Testis (tissue), 5 donors: ENCODE results near the gene OTUB1. TPM values are rescaled to one million over a fixed set of nuclear protein-coding genes. Genes with fewer than 3 reads are reported as not detected.

Experiments
- DNase-seq: peaks from one replicate; pipeline ENCODE4 v3.0.0-alpha.2; 2019
- H3K27ac ChIP-seq, 2 donors: fragments of 200-600 bp; sonication (generic); one replicate each; pipeline ENCODE4 v1.5.1; 2019
- H3K27me3 ChIP-seq: fragments of 200-600 bp; sonication (generic); one replicate; pipeline ENCODE4 v1.5.1; 2019
- H3K36me3 ChIP-seq: fragments of 200-600 bp; sonication (generic); one replicate; pipeline ENCODE4 v1.5.1; 2017; ENCODE audit warnings: low read depth; ENCODE audit errors: missing control alignments
- H3K4me1 ChIP-seq: fragments of 200-600 bp; sonication (generic); one replicate; pipeline ENCODE4 v1.5.1; 2019
- H3K4me3 ChIP-seq, 2 donors: fragments of 200-600 bp; sonication (generic); one replicate each; pipeline ENCODE4 v1.5.1; 2017 to 2019
- H3K9me3 ChIP-seq: fragments of 200-600 bp; sonication (generic); one replicate; pipeline ENCODE4 v1.5.1; 2017
- POLR2A ChIP-seq: fragments of 450-650 bp; IDR thresholded peaks from one replicate; pipeline ENCODE4 v1.6.1; 2017; ENCODE audit warnings: antibody characterized with exemption, mild to moderate bottlenecking, moderate library complexity
- WGBS, 2 donors: methylation state at CpG; one replicate each; pipeline ENCODE4 v1.1.5; 2018; 5-methylcytosine and 5-hydroxymethylcytosine counted together
- intact Hi-C: fragments of 100-400 bp; cut with DNase I; formaldehyde crosslinking; loops from one replicate; pipeline ENCODE4 v1.15.1; 2023; ENCODE audit warnings: low total_unique reads
- long read RNA-seq, 2 donors: transcript quantifications; one replicate each; lab custom pipeline, GENCODE V29; 2026
- polyA plus RNA-seq: library from polyadenylated mRNA; stranded (reverse); fragments of 350-450 nt; fragmentation: Illumina TruSeq; extraction: RNeasy Lipid Tissue Mini Kit (QIAGEN cat#74804); gene quantifications from one replicate; pipeline ENCODE4 v1.2.3, GENCODE V29; 2014; ENCODE audit warnings: low read depth, low replicate concordance; ENCODE audit not compliant: insufficient read depth
- total RNA-seq, 2 donors: library from RNA; depleted of rRNA; stranded (reverse); fragments of >200 nt; gene quantifications; one replicate each; pipeline ENCODE4 v1.2.3, GENCODE V29; 2016
- TF ChIP-seq, protein P1 (sequence below), 3 experiments: fragments of 450-650 bp in 2 of 3; fragments of 200-600 bp in 1 of 3; sonication (generic) in 1 of 3; IDR thresholded peaks; one replicate each; pipeline ENCODE4 v1.5.1; 2016 to 2019; ENCODE audit warnings: antibody characterized with exemption in 3 of 3, mild to moderate bottlenecking in 2 of 3, moderate library complexity in 1 of 3

Gene OTUB1, protein sequence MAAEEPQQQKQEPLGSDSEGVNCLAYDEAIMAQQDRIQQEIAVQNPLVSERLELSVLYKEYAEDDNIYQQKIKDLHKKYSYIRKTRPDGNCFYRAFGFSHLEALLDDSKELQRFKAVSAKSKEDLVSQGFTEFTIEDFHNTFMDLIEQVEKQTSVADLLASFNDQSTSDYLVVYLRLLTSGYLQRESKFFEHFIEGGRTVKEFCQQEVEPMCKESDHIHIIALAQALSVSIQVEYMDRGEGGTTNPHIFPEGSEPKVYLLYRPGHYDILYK
- total RNA-seq (100 to 1,000 TPM; 121 to 145 TPM), polyA plus RNA-seq (115 TPM)
- long read RNA-seq, donor 1, transcript OTUB1-209 (7 exons, 1,729 nt), result major isoform, 70 of 77 reads
- long read RNA-seq, donor 1, transcript OTUB1-201 (6 exons, 2,493 nt), result minor isoform, 6 of 77 reads
- long read RNA-seq, donor 1, partial matches to known transcripts, result 0 of 77 reads
- long read RNA-seq, donor 1, other reads (novel, unspliced or antisense), result 0 of 77 reads
- long read RNA-seq, donor 2, transcript OTUB1-209 (7 exons, 1,729 nt), result major isoform, 40 of 45 reads
- long read RNA-seq, donor 2, partial matches to known transcripts, result 0 of 45 reads
- long read RNA-seq, donor 2, other reads (novel, unspliced or antisense), result 0 of 45 reads

DNA sequence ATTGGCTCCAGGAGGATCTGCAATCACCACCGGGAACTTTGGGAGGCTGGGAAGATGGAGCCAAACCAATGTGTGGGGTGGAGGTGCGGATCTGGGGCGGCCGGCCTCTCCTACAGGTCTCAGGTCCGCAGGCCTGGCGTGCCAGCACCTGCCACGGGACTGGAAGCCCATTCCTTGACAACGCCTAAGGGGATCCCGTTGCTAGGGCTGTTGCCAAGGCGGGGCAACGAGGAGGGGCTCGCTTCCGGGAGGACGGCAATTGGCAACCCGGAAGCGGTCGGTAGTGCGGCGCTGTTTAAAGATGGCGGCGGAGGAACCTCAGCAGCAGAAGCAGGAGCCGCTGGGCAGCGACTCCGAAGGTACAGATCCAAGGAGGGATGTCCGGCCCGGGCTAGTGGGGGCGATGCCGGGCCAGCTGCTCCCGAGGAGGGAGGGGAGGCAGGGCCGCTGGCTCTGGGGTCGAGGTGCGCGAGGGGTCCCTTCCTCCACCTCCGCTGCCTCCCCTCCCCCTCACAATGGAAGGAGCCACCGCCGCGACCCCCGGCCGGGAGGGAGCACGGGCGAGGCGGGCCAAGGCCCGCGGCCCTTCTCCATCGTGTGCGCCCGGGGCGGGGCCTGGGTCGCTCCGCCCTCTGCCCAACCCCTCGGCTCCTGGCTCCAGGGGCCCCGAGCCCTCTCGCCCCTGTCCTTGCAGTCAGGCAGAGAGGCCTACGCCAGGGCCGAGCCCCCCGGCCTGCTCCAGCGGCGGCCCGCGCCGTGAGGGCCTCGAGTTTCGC lies at the start of gene OTUB1:
TSS of gene OTUB1 (plus strand) at position 283 of the 776 bp plus-strand sequence. CDS start at position 302, 19 bp downstream.
- H3K4me1 ChIP-seq, result peaks cover 13% of the 10 kb centered on the region
- WGBS, 2 donors, result 0% methylated on average over 22 to 60 of the region's 63 CpGs
- no peaks in the 10 kb centered on the region for H3K36me3 ChIP-seq
- no peaks in the 10 kb centered on the region for H3K9me3 ChIP-seq
- TF ChIP-seq POLR2A, result peak; percentile 3
- TF ChIP-seq, protein P1, sequence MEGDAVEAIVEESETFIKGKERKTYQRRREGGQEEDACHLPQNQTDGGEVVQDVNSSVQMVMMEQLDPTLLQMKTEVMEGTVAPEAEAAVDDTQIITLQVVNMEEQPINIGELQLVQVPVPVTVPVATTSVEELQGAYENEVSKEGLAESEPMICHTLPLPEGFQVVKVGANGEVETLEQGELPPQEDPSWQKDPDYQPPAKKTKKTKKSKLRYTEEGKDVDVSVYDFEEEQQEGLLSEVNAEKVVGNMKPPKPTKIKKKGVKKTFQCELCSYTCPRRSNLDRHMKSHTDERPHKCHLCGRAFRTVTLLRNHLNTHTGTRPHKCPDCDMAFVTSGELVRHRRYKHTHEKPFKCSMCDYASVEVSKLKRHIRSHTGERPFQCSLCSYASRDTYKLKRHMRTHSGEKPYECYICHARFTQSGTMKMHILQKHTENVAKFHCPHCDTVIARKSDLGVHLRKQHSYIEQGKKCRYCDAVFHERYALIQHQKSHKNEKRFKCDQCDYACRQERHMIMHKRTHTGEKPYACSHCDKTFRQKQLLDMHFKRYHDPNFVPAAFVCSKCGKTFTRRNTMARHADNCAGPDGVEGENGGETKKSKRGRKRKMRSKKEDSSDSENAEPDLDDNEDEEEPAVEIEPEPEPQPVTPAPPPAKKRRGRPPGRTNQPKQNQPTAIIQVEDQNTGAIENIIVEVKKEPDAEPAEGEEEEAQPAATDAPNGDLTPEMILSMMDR (IDR thresholded peaks at IDR 0.05), result no peak
- H3K4me3 ChIP-seq, result peak within 1 kb of the TSS; percentile 95 to 99
- intact Hi-C loops, result no loop called here
- H3K27me3 ChIP-seq, result no peaks in the 10 kb centered on the region
- peak within 1 kb of the TSS; percentile 79 to 89 for H3K27ac ChIP-seq
- DNase-seq, result peak; percentile 95

DNA sequence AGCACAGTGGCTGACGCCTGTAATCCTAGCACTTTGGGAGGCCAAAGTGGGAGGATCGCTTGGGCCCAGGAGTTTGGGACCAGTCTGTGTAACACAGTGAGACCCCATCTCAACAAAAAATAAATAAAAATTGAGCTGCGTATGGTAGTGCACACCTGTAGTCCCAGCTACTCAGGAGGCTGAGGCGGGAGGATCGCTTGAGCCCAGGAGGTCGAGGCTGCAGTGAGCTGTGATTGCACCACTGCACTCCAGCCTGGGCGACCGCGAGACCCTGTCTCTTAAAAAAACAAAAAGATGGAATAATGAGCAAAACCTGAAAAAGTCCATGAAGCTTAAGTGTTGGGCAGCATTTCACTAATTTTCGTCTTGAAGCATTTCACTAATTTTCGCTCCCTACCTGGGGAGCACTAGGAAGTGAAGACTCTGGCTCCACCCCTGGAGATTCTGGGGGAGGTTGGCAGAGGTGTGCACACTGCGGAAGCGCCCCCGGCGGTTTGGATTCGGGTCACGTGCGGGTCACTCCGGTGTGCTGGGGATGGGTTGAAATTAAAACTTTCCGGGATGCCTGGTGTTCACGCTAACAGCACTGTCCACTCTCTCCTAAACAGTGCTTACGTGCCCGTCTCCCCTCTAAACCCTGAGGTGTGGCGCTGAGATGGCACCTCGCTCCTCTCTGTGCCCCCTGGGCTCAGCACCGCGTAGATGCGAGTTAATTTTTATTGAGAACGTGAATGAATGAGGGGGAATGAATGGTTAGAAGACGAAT lies 48.3 kb upstream of the OTUB1 start:
- H3K27me3 ChIP-seq, result no peaks in the 10 kb centered on the region
- no peaks in the 10 kb centered on the region for H3K4me1 ChIP-seq
- no peak for DNase-seq
- H3K27ac ChIP-seq, result peak overlapping the region in 1 of 2 donors; percentile 73
- intact Hi-C loops, result no loop called here
- H3K9me3 ChIP-seq, result no peaks in the 10 kb centered on the region
- no peak for TF ChIP-seq POLR2A
- TF ChIP-seq, protein P1 (IDR thresholded peaks at IDR 0.05), result no peak
- H3K4me3 ChIP-seq, result peak overlapping the region; percentile 74 to 90
- WGBS, 2 donors, result 17 to 19% methylated on average over 25 to 30 of the region's 30 CpGs
- H3K36me3 ChIP-seq, result no peaks in the 10 kb centered on the region

DNA sequence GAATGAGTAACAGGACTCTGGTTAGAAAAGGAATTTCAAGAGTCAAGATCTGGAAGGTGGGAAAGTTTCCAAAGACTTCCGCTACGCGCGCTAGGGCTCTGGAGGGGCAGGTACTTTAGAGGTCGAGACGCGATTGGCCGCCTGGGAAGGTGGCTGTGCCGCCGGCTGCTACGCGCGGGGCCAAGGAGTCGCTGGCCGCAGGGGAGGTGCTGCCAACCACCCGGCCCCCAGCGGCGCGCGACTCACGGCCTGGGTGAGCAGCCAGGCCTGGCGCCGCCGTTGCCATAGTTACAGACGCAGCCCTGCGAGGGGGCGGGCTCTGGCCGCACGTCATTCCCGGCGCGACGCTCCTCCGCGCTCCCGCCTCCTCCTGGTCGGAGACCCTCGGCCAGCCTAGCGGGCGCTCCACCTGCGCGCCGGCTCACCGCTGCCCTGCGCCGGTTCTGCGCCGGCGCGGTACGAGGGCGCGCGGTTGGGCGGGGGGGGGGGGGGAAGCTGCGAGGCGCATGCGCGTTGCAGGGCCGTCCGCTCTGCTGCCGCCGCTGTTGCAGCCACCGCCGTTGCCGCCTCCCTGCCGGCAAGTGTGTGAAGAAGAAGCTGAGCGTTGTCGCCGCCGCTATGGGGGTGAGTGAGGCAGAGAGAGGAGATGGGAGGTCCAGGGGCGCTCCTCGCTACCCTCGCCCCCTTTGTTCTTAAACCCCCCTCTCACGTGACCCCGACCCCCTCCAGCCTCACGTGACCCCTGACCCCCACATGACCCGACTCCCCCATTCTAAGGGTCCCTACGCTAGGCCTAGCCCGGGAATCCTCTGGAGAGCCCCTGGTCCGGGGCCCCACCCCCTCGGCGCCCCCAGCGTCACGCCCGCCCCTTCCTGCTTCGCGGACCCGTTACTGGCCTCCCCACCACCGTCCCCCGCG lies 47.5 kb upstream of the OTUB1 start, which contains the start of gene NAA40:
TSS of gene NAA40 (plus strand) at position 524 of the 918 bp plus-strand sequence. CDS start at position 619, 95 bp downstream.
- WGBS, 2 donors, result 0% methylated on average over 24 to 72 of the region's 92 CpGs
- intact Hi-C loops, result no loop called here
- Histone ChIP-seq H3K9me3 (no peaks in the 10 kb centered on the region), H3K27ac (peak within 1 kb of the TSS; percentile 40 to 73), H3K36me3 (no peaks in the 10 kb centered on the region), H3K27me3 (no peaks in the 10 kb centered on the region), H3K4me3 (peak within 1 kb of the TSS; percentile 74 to 90), H3K4me1 (no peaks in the 10 kb centered on the region)
- peak; percentile 95 for DNase-seq
- TF ChIP-seq, protein P1 (IDR thresholded peaks at IDR 0.05), result peak in 2 of 3 experiments; percentile 13 to 43
- no peak for TF ChIP-seq POLR2A
